Effector memory CD8-positive, alpha-beta T cell (primary cell): ENCODE measurements around the gene TLR5.

Experiments used
- ATAC-seq: fragments of 150-1000 bp; cut with Tn5 transposase; replicated peaks from 2 replicates; pipeline ENCODE4 v1.10.0; 2021; ENCODE audit warnings: mild to moderate bottlenecking, moderate library complexity
- DNase-seq, 3 experiments: peaks; one replicate each; pipeline ENCODE4 v3.0.0; 2021
- H3K27ac Mint-ChIP-seq, 2 donors: one replicate each; pipeline ENCODE4 v1.8.0; 2022; ENCODE audit warnings: mild to moderate bottlenecking in 2 of 2, mixed read lengths in 2 of 2, moderate library complexity in 2 of 2
- H3K27me3 Mint-ChIP-seq, 2 donors: one replicate each; pipeline ENCODE4 v1.8.0; 2022; ENCODE audit warnings: mixed read lengths in 2 of 2
- H3K36me3 Mint-ChIP-seq: one replicate; pipeline ENCODE4 v1.8.0; 2022; ENCODE audit warnings: mild to moderate bottlenecking, moderate library complexity, mixed read lengths; ENCODE audit not compliant: insufficient read depth
- H3K4me1 Mint-ChIP-seq, 2 donors: one replicate each; pipeline ENCODE4 v1.8.0; 2022; ENCODE audit warnings: low read depth in 2 of 2, mixed read lengths in 2 of 2
- H3K4me3 Mint-ChIP-seq, 2 donors: one replicate each; pipeline ENCODE4 v1.8.0; 2022; ENCODE audit warnings: mild to moderate bottlenecking in 2 of 2, mixed read lengths in 2 of 2, moderate library complexity in 2 of 2
- H3K9me3 Mint-ChIP-seq, 2 donors: one replicate each; pipeline ENCODE4 v1.8.0; 2022; ENCODE audit warnings: mixed read lengths in 2 of 2

Gene TLR5

DNA sequence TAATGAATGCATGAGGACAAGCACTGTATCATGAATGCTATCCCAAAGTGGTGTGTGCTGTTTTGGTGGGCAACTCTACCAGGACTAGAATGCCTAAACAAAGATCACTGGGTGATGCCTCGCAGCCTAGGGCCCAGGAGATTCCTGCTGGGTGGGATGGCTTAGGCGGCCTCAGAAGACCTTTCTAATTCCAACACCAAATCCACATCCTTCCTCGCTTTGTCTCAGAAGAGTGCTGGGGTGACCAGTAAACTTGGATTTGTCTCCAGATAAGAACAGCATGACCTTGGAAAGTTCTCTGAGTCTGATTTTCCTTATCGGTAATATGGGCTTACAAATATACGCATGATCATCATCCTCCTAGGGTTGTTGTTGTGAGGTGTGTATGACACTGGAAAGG, 76.6 kb downstream of the TLR5 start:
- ATAC-seq (no peak), DNase-seq (no peak)
- Mint-ChIP-seq H3K4me1 (no peaks in the 10 kb centered on the region), H3K36me3 (no peaks in the 10 kb centered on the region), H3K27ac (no peak overlapping the region), H3K27me3 (peaks cover 0 to 21% of the 10 kb centered on the region in 2 donors), H3K9me3 (no peaks in the 10 kb centered on the region), H3K4me3 (no peak overlapping the region)

DNA sequence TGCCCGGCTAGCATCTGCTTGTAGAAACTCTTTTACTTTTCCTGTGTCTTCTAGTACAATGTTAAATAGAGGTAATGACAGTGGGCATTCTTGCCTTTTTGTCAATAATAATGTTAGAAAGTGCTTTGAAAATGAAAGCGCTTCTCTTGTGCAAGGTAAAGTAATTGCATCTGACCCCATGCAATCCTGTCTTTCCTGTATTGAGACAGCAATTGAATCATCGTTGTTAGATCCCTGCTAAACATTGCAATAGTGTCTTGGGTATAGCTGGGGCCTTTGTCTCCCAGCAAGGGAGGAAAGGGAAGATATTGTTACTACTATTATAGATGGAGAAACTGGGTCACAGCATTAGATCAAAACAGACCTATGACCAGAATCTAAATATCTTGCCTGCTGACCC, 80.9 kb downstream of the TLR5 start:
- DNase-seq (no peak), ATAC-seq (no peak)
- no peaks in the 10 kb centered on the region for H3K36me3 Mint-ChIP-seq
- peaks cover 5 to 18% of the 10 kb centered on the region in 2 donors for H3K27me3 Mint-ChIP-seq
- no peak overlapping the region for H3K4me3 Mint-ChIP-seq
- H3K4me1 Mint-ChIP-seq, result no peaks in the 10 kb centered on the region
- no peak overlapping the region for H3K27ac Mint-ChIP-seq
- H3K9me3 Mint-ChIP-seq, result no peaks in the 10 kb centered on the region

DNA sequence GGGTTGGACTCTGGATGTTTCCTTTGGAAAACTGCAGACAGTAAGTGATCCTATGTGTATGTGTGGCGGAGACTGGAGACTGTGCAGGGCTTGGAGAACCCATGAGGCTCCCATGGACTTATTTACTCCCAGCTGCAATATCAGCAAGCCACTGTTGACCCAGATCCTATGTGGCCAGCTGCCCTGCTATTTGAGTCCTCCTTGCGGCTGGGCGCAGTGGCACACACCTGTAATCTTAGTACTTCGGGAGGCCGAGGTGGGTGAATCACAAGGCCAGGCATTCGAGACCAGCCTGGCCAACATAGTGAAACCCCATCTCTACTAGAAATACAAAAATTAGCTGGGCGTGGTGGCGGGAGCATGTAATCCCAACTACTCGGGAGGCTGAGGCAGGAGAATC, 83.5 kb downstream of the TLR5 start:
- ATAC-seq, result no peak
- no peak for DNase-seq
- Mint-ChIP-seq H3K4me1 (no peaks in the 10 kb centered on the region), H3K4me3 (no peak overlapping the region), H3K9me3 (no peaks in the 10 kb centered on the region), H3K27ac (no peak overlapping the region), H3K36me3 (no peaks in the 10 kb centered on the region), H3K27me3 (peaks cover 5 to 8% of the 10 kb centered on the region in 2 donors)
